Measurements from ENCODE around the gene DSG3. TPM values are rescaled to one million over a fixed set of nuclear protein-coding genes. Genes with fewer than 3 reads are reported as not detected.
A peak's percentile ranks its signal among the peaks of the same experiment; 100 is the strongest.

DSG3 gene
- total RNA-seq, 1 experiment from 2014 or later = 0.04 TPM

DNA sequence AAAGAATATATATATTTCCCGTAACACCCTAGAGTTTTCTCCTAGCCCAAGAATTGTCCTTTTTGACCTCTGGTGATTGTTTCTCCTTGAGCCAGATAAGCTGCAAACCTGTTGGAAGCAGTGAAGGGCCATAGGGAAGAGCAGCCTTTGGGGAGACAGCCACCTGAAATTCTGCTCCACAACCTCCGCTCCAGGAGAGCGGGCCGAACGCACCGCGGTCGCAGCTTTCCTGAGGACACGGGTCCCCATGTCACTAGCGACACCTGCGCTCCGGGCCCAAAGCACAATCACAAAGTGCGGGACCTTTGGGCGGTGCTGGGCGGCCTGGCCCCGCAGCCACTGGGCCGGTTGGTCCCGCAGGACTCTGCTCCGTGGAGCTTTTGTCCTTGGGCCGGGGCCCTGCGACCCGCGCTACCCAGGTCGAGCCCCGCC, 49.9 kb downstream of the DSG3 start:
- Mint-ChIP-seq H3K4me1 (peaks cover 27 to 30% of the 10 kb centered on the region in 2 experiments), H3K9me3 (peaks cover 0 to 2% of the 10 kb centered on the region in 2 experiments; a peak in 1 of 5 replicates), H3K4me3 (peak overlapping the region; percentile 96 to 97), H3K36me3 (ENCODE audit: insufficient read depth in 1 of 3, low read depth in 3 of 3) (peaks cover 0 to under 1% (median 0%) of the 10 kb centered on the region in 3 experiments; a peak in 4 of 7 replicates), H3K27me3 (ENCODE audit: low read depth) (peaks cover 3% of the 10 kb centered on the region), H3K27ac (peak overlapping the region in 1 of 3 experiments; percentile 89; a peak in 1 of 7 replicates)
- Histone ChIP-seq H3K18ac (ENCODE audit: insufficient read length, low read depth, low read length) (peak overlapping the region; percentile 76), H2BK5ac (ENCODE audit: insufficient read length, low read length) (no peak overlapping the region), H3K27ac (ENCODE audit: insufficient read length, low read depth, low read length) (no peak overlapping the region), H3K23ac (ENCODE audit: insufficient read length, low read depth, low read length) (no peak overlapping the region), H2BK15ac (ENCODE audit: low read depth, low read length) (no peak overlapping the region), H4K20me1 (ENCODE audit: control insufficient read depth, insufficient read depth, insufficient read length) (no peaks in the 10 kb centered on the region), H2AFZ (ENCODE audit: low read length) (no peak overlapping the region), H3T11ph (ENCODE audit: low read length) (no peak overlapping the region), H3K9ac (ENCODE audit: extremely low read depth, insufficient read length, low read length) (peak overlapping the region; percentile 55), H3K79me1 (ENCODE audit: insufficient read depth, low read depth, low read length, poor library complexity, severe bottlenecking) (peaks cover 4% of the 10 kb centered on the region), H3K79me2 (ENCODE audit: insufficient read depth, low read length) (peaks cover 21% of the 10 kb centered on the region; the same call in 1 of the 2 replicates), H3K4me2 (ENCODE audit: insufficient read depth, insufficient read length, low read length) (peak overlapping the region; percentile 59), H4K5ac (ENCODE audit: insufficient read length, low read depth, low read length) (no peak overlapping the region), H3K9me3 (ENCODE audit: control insufficient read depth, low read depth, low read length) (no peaks in the 10 kb centered on the region), H3K14ac (ENCODE audit: insufficient read depth, low read length) (peak overlapping the region; percentile 92), H2BK120ac (ENCODE audit: low read depth, low read length, poor library complexity, severe bottlenecking) (no peak overlapping the region), H2AK5ac (ENCODE audit: insufficient read length, low read length) (no peak overlapping the region), H4K91ac (ENCODE audit: insufficient read length, low read depth, low read length) (no peak overlapping the region), H3K56ac (ENCODE audit: insufficient read length, low read depth, low read length) (no peak overlapping the region), H3K27me3 (ENCODE audit: insufficient read depth, low read length) (no peaks in the 10 kb centered on the region), H4K8ac (replicated peaks; ENCODE audit: insufficient read length, low read depth, low read length) (no peak overlapping the region), H2BK20ac (ENCODE audit: low read depth, low read length, poor library complexity, severe bottlenecking) (no peak overlapping the region), H3K23me2 (ENCODE audit: insufficient read length, low read depth, low read length, poor library complexity, severe bottlenecking) (peaks cover 4% of the 10 kb centered on the region), H3K4me1 (ENCODE audit: insufficient read depth, low read length) (peaks cover 3% of the 10 kb centered on the region; the same call in 1 of the 2 replicates), H3K4ac (ENCODE audit: low read depth, low read length) (no peak overlapping the region), H2BK12ac (ENCODE audit: insufficient read length, low read depth, low read length) (no peak overlapping the region)
- WGBS (ENCODE audit: extremely low coverage, insufficient read length, low lambda C conversion rate) = no CpG with 5 or more reads among the region's 25 CpGs
- DNase-seq = no peak
- TF ChIP-seq, protein P1, sequence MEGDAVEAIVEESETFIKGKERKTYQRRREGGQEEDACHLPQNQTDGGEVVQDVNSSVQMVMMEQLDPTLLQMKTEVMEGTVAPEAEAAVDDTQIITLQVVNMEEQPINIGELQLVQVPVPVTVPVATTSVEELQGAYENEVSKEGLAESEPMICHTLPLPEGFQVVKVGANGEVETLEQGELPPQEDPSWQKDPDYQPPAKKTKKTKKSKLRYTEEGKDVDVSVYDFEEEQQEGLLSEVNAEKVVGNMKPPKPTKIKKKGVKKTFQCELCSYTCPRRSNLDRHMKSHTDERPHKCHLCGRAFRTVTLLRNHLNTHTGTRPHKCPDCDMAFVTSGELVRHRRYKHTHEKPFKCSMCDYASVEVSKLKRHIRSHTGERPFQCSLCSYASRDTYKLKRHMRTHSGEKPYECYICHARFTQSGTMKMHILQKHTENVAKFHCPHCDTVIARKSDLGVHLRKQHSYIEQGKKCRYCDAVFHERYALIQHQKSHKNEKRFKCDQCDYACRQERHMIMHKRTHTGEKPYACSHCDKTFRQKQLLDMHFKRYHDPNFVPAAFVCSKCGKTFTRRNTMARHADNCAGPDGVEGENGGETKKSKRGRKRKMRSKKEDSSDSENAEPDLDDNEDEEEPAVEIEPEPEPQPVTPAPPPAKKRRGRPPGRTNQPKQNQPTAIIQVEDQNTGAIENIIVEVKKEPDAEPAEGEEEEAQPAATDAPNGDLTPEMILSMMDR (conservative IDR thresholded peaks at IDR 0.05) = 0 out of 3 replicates have a peak, but pooled peaks have one; percentile 16
